K562 (cell line): ENCODE measurements around the gene DUS4L. TPM values are rescaled to one million over a fixed set of nuclear protein-coding genes. Genes with fewer than 3 reads are reported as not detected.

Experiments used
- BHLHE40 ChIP-seq: IDR thresholded peaks from 2 replicates; pipeline ENCODE4 v1.6.1; 2011; ENCODE audit warnings: low read length, improper control_type of control experiment
- CBX3 ChIP-seq, 2 experiments: IDR thresholded peaks; 1 replicate in 1 of 2; 2 replicates in 1 of 2; pipeline ENCODE4 v1.6.1; 2012; ENCODE audit warnings: inconsistent platforms in 2 of 2, low read length in 2 of 2, borderline replicate concordance in 1 of 2, control low read depth in 1 of 2
- DPF2 ChIP-seq: fragments of 450-650 bp; IDR thresholded peaks from 2 replicates; pipeline ENCODE4 v1.6.1; 2016
- ELF2 ChIP-seq: fragments of 250-450 bp; sonication (Bioruptor Pico); IDR thresholded peaks from 2 replicates; pipeline ENCODE4 v1.5.0; 2021; ENCODE audit warnings: mild to moderate bottlenecking
- LEF1 ChIP-seq: fragments of 450-650 bp; IDR thresholded peaks from 2 replicates; pipeline ENCODE4 v1.6.1; 2016; ENCODE audit warnings: mild to moderate bottlenecking
- MXI1 ChIP-seq: IDR thresholded peaks from 2 replicates; pipeline ENCODE4 v1.6.1; 2011; ENCODE audit warnings: low read depth, mild to moderate bottlenecking, improper control_type of control experiment, low read length
- SLC30A9 ChIP-seq: fragments of 250-450 bp; sonication (Bioruptor Pico); IDR thresholded peaks from 2 replicates; pipeline ENCODE4 v1.8.0; 2022; ENCODE audit warnings: mild to moderate bottlenecking, moderate library complexity
- SMAD1 ChIP-seq: fragments of 150-350 bp; IDR thresholded peaks from 2 replicates; pipeline ENCODE4 v1.6.1; 2014; ENCODE audit warnings: low read length, low read depth; ENCODE audit not compliant: partially characterized antibody
- SMC3 ChIP-seq: conservative IDR thresholded peaks from 2 replicates; pipeline ENCODE4 v1.6.1; 2011; ENCODE audit warnings: low read depth, low read length, improper control_type of control experiment; ENCODE audit not compliant: insufficient read depth
- ZZZ3 ChIP-seq: fragments of 450-650 bp; IDR thresholded peaks from 2 replicates; pipeline ENCODE4 v1.6.1; 2016; ENCODE audit warnings: antibody characterized with exemption, mild to moderate bottlenecking, moderate library complexity
- polyA plus RNA-seq, 8 experiments: library from polyadenylated mRNA; depleted of rRNA in 4 of 8; stranded (reverse) in 5 of 8; unstranded in 3 of 8; fragments of >200 nt; fragmentation: Nextera tagmentation in 2 of 8; fragmentation: Illumina TruSeq in 1 of 8; extraction: Ambion mirVana in 2 of 8; extraction: Trizol in 1 of 8; gene quantifications; 2 replicates each; pipeline versions ENCODE4 v1.2.1 to v1.2.3, GENCODE V29; 2011 to 2014; ENCODE audit warnings: inconsistent platforms in 1 of 8, missing spikeins in 1 of 8
- total RNA-seq, 7 experiments: library from RNA; depleted of rRNA in 6 of 7; stranded (reverse); fragments of >200 nt in 6 of 7; fragmentation: Illumina TruSeq in 2 of 7; extraction: Trizol in 2 of 7; gene quantifications; 2 replicates each; pipeline versions ENCODE4 v1.2.1 to v1.2.3, GENCODE V29; 2011 to 2021; ENCODE audit warnings: low replicate concordance in 1 of 7
- TF ChIP-seq, protein P1 (sequence below): sonication (generic); formaldehyde crosslinking; IDR thresholded peaks from 2 replicates; pipeline ENCODE4 v1.8.0; 2022; ENCODE audit warnings: mild to moderate bottlenecking, low read depth, missing genetic modification reagents
- TF ChIP-seq, protein P2 (sequence below): fragments of 250-450 bp; sonication (Bioruptor Pico); IDR thresholded peaks from 2 replicates; pipeline ENCODE4 v1.9.0; 2021; ENCODE audit warnings: mild to moderate bottlenecking, inconsistent platforms
- TF ChIP-seq, protein P3 (sequence below): fragments of 450-650 bp; IDR thresholded peaks from 2 replicates; pipeline ENCODE4 v1.6.1; 2016; ENCODE audit warnings: mild to moderate bottlenecking
- TF ChIP-seq, protein P4 (sequence below), 2 experiments: fragments of 450-650 bp; conservative IDR thresholded peaks; 2 replicates each; pipeline ENCODE4 v1.6.1; 2017; ENCODE audit warnings: mild to moderate bottlenecking in 2 of 2, moderate library complexity in 2 of 2

Gene DUS4L
- total and polyA plus RNA-seq, 9 of the 15 experiments (the other 6 are each of a cell fraction or from before 2014, with no cell fraction given), result 12.2 to 33.6 (median 28.6) TPM

- TF ChIP-seq, protein P1, sequence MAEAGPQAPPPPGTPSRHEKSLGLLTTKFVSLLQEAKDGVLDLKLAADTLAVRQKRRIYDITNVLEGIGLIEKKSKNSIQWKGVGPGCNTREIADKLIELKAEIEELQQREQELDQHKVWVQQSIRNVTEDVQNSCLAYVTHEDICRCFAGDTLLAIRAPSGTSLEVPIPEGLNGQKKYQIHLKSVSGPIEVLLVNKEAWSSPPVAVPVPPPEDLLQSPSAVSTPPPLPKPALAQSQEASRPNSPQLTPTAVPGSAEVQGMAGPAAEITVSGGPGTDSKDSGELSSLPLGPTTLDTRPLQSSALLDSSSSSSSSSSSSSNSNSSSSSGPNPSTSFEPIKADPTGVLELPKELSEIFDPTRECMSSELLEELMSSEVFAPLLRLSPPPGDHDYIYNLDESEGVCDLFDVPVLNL, result no peak
- TF ChIP-seq CBX3 (IDR thresholded peaks at IDR 0.05; ENCODE audit: borderline replicate concordance in 1 of 2, low read length in 2 of 2) (no peak), MXI1 (no peak), SLC30A9 (CRISPR knock-in tag) (0 out of 2 replicates have a peak, but pooled peaks have one; percentile 45), ZZZ3 (0 out of 2 replicates have a peak, but pooled peaks have one; percentile 21), ELF2 (CRISPR knock-in tag) (peak; percentile 63), BHLHE40 (peak; percentile 83), DPF2 (0 out of 2 replicates have a peak, but pooled peaks have one; percentile 13), LEF1 (0 out of 2 replicates have a peak, but pooled peaks have one; percentile 6), SMC3 (no peak), SMAD1 (no peak)
- TF ChIP-seq, protein P2, sequence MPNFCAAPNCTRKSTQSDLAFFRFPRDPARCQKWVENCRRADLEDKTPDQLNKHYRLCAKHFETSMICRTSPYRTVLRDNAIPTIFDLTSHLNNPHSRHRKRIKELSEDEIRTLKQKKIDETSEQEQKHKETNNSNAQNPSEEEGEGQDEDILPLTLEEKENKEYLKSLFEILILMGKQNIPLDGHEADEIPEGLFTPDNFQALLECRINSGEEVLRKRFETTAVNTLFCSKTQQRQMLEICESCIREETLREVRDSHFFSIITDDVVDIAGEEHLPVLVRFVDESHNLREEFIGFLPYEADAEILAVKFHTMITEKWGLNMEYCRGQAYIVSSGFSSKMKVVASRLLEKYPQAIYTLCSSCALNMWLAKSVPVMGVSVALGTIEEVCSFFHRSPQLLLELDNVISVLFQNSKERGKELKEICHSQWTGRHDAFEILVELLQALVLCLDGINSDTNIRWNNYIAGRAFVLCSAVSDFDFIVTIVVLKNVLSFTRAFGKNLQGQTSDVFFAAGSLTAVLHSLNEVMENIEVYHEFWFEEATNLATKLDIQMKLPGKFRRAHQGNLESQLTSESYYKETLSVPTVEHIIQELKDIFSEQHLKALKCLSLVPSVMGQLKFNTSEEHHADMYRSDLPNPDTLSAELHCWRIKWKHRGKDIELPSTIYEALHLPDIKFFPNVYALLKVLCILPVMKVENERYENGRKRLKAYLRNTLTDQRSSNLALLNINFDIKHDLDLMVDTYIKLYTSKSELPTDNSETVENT, result no peak
- TF ChIP-seq, protein P3, sequence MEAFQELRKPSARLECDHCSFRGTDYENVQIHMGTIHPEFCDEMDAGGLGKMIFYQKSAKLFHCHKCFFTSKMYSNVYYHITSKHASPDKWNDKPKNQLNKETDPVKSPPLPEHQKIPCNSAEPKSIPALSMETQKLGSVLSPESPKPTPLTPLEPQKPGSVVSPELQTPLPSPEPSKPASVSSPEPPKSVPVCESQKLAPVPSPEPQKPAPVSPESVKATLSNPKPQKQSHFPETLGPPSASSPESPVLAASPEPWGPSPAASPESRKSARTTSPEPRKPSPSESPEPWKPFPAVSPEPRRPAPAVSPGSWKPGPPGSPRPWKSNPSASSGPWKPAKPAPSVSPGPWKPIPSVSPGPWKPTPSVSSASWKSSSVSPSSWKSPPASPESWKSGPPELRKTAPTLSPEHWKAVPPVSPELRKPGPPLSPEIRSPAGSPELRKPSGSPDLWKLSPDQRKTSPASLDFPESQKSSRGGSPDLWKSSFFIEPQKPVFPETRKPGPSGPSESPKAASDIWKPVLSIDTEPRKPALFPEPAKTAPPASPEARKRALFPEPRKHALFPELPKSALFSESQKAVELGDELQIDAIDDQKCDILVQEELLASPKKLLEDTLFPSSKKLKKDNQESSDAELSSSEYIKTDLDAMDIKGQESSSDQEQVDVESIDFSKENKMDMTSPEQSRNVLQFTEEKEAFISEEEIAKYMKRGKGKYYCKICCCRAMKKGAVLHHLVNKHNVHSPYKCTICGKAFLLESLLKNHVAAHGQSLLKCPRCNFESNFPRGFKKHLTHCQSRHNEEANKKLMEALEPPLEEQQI, result 0 out of 2 replicates have a peak, but pooled peaks have one; percentile 15
- TF ChIP-seq, protein P4, sequence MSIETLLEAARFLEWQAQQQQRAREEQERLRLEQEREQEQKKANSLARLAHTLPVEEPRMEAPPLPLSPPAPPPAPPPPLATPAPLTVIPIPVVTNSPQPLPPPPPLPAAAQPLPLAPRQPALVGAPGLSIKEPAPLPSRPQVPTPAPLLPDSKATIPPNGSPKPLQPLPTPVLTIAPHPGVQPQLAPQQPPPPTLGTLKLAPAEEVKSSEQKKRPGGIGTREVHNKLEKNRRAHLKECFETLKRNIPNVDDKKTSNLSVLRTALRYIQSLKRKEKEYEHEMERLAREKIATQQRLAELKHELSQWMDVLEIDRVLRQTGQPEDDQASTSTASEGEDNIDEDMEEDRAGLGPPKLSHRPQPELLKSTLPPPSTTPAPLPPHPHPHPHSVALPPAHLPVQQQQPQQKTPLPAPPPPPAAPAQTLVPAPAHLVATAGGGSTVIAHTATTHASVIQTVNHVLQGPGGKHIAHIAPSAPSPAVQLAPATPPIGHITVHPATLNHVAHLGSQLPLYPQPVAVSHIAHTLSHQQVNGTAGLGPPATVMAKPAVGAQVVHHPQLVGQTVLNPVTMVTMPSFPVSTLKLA (conservative IDR thresholded peaks at IDR 0.05), result 0 out of 4 replicates have a peak, but pooled peaks of 1 of the 2 experiments have one; percentile 8
- TF ChIP-seq, all 486 proteins: peak for 24
Observed at GRCh38 chr7:107564553-107565298, 955 bp downstream of the DUS4L start (continued).
